Esophagus muscularis mucosa (tissue), 4 donors: Measurements from ENCODE around the gene SAMD3. TPM values are rescaled to one million over a fixed set of nuclear protein-coding genes. Genes with fewer than 3 reads are reported as not detected.
"Not testable (repeated sequence)": the region's sequence is repeated elsewhere in the genome, so short reads cannot be mapped to it uniquely, and the experiment has no call there.

Experiments used
- DNase-seq: peaks from one replicate; pipeline ENCODE4 v3.0.0-alpha.2; 2017; ENCODE audit errors: extremely low spot score
- H3K27ac ChIP-seq, 4 donors: fragments of 200-600 bp; sonication (generic); replicated peaks in 1 of 4; 1 replicate in 3 of 4; 2 replicates in 1 of 4; pipeline ENCODE4 v1.5.1; 2016 to 2019; ENCODE audit warnings: mild to moderate bottlenecking in 1 of 4
- H3K27me3 ChIP-seq, 4 donors: fragments of 200-600 bp; sonication (generic); one replicate each; pipeline versions ENCODE4 v1.5.1 to v1.6.0; 2016 to 2019
- H3K36me3 ChIP-seq, 4 donors: fragments of 200-600 bp; sonication (generic); one replicate each; pipeline ENCODE4 v1.5.1; 2016 to 2019
- H3K4me1 ChIP-seq, 4 donors: fragments of 200-600 bp; sonication (generic); one replicate each; pipeline ENCODE4 v1.5.1; 2016 to 2019
- H3K4me3 ChIP-seq, 4 donors: fragments of 200-600 bp; sonication (generic); 1 replicate in 2 of 4; 2 replicates in 2 of 4; pipeline ENCODE4 v1.5.1; 2016 to 2019; ENCODE audit warnings: mild to moderate bottlenecking in 4 of 4, moderate library complexity in 1 of 4
- H3K9me3 ChIP-seq, 4 donors: fragments of 200-600 bp; sonication (generic); 1 replicate in 3 of 4; 2 replicates in 1 of 4; pipeline ENCODE4 v1.5.1; 2016 to 2019
- EP300 ChIP-seq: sonication (generic); formaldehyde crosslinking; IDR thresholded peaks from one replicate; pipeline ENCODE4 v1.6.1; 2017; ENCODE audit warnings: antibody characterized with exemption
- POLR2A ChIP-seq: fragments of 450-650 bp; IDR thresholded peaks from one replicate; pipeline ENCODE4 v1.6.1; 2017; ENCODE audit warnings: antibody characterized with exemption, moderate library complexity, mild to moderate bottlenecking, low read depth
- POLR2AphosphoS5 ChIP-seq, 2 donors: sonication (generic); formaldehyde crosslinking; IDR thresholded peaks; one replicate each; pipeline ENCODE4 v1.6.1; 2017; ENCODE audit warnings: antibody characterized with exemption in 2 of 2
- WGBS: methylation state at CpG from one replicate; pipeline ENCODE4 v1.1.5; 2018; 5-methylcytosine and 5-hydroxymethylcytosine counted together
- intact Hi-C: fragments of 100-400 bp; cut with DNase I; formaldehyde crosslinking; loops from one replicate; pipeline ENCODE4 v1.15.1; 2023
- total RNA-seq, 4 donors: library from RNA; depleted of rRNA; stranded (reverse); fragments of >200 nt; gene quantifications; one replicate each; pipeline versions ENCODE4 v1.1.0 to v1.2.1, GENCODE V29; 2016
- TF ChIP-seq, protein P1 (sequence below), 3 experiments: fragments of 200-600 bp in 2 of 3; fragments of 450-650 bp in 1 of 3; sonication (generic) in 2 of 3; IDR thresholded peaks; one replicate each; pipeline ENCODE4 v1.5.1; 2017 to 2019; ENCODE audit warnings: antibody characterized with exemption in 3 of 3, mild to moderate bottlenecking in 2 of 3, moderate library complexity in 1 of 3

The SAMD3 gene
- total RNA-seq, 4 donors from 2014 or later, result 0.39 to 2.7 TPM; not detected in 2

GRCh38 chr6:130183271-130184222 lies 39.2 kb downstream of the SAMD3 start:
- TF ChIP-seq, protein P1, sequence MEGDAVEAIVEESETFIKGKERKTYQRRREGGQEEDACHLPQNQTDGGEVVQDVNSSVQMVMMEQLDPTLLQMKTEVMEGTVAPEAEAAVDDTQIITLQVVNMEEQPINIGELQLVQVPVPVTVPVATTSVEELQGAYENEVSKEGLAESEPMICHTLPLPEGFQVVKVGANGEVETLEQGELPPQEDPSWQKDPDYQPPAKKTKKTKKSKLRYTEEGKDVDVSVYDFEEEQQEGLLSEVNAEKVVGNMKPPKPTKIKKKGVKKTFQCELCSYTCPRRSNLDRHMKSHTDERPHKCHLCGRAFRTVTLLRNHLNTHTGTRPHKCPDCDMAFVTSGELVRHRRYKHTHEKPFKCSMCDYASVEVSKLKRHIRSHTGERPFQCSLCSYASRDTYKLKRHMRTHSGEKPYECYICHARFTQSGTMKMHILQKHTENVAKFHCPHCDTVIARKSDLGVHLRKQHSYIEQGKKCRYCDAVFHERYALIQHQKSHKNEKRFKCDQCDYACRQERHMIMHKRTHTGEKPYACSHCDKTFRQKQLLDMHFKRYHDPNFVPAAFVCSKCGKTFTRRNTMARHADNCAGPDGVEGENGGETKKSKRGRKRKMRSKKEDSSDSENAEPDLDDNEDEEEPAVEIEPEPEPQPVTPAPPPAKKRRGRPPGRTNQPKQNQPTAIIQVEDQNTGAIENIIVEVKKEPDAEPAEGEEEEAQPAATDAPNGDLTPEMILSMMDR (IDR thresholded peaks at IDR 0.05), result no peak
- TF ChIP-seq EP300, result no peak
- TF ChIP-seq POLR2AphosphoS5 (IDR thresholded peaks at IDR 0.05), result no peak
- no peak for TF ChIP-seq POLR2A
- H3K4me1 ChIP-seq, result no peaks in the 10 kb centered on the region
- H3K9me3 ChIP-seq, result no peaks in the 10 kb centered on the region
- DNase-seq, result no peak
- no peak overlapping the region for H3K4me3 ChIP-seq
- no peaks in the 10 kb centered on the region for H3K27me3 ChIP-seq
- intact Hi-C loops, result no loop called here
- no peak overlapping the region for H3K27ac ChIP-seq
- no peaks in the 10 kb centered on the region for H3K36me3 ChIP-seq
- WGBS, result 93% methylated on average over 9 of the region's 9 CpGs

- H3K27ac ChIP-seq, result no peak overlapping the region
- intact Hi-C loops, result no loop called here
- no peak overlapping the region for H3K4me3 ChIP-seq
- no peak for TF ChIP-seq POLR2A
- no peak for TF ChIP-seq EP300
- no peak for TF ChIP-seq POLR2AphosphoS5 (IDR thresholded peaks at IDR 0.05)
- H3K27me3 ChIP-seq, result no peaks in the 10 kb centered on the region
- H3K9me3 ChIP-seq, result no peaks in the 10 kb centered on the region
- H3K4me1 ChIP-seq, result no peaks in the 10 kb centered on the region
- H3K36me3 ChIP-seq, result no peaks in the 10 kb centered on the region
- no peak for DNase-seq
Measured at GRCh38 chr6:130182466-130182865, 40.3 kb downstream of the SAMD3 start.

DNA sequence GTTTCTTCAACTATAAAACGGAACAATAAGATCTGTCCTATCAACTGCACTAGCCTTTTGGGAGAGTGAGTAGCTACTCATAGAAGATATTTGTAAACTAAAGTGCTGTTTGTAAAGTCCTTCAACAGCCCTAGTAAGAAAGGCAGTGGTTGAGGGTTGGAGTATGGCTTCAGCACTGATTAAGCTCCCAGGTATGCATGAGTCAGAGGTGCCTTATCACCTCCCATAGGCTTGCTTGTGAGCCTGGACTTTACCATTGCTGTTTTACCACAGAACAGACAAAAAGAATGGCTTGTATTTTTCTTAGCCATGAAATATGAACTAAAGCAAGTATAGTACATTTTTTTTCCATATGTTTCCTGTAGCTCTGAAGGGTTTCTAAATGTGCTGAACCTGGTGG lies 44.1 kb downstream of the SAMD3 start:
- 93% methylated on average over 1 of the region's 1 CpG for WGBS
- H3K36me3 ChIP-seq, result no peaks in the 10 kb centered on the region
- no peak for TF ChIP-seq POLR2A
- no peak for TF ChIP-seq EP300
- TF ChIP-seq, protein P1 (IDR thresholded peaks at IDR 0.05), result no peak
- no peak for TF ChIP-seq POLR2AphosphoS5 (IDR thresholded peaks at IDR 0.05)
- H3K4me1 ChIP-seq, result no peaks in the 10 kb centered on the region
- no peak overlapping the region for H3K27ac ChIP-seq
- no peaks in the 10 kb centered on the region for H3K27me3 ChIP-seq
- no peak for DNase-seq
- no peaks in the 10 kb centered on the region for H3K9me3 ChIP-seq
- no peak overlapping the region for H3K4me3 ChIP-seq
- intact Hi-C loops, result no loop called here

GRCh38 chr6:130176378-130176777 lies 46.4 kb downstream of the SAMD3 start:
- no peak overlapping the region for H3K4me3 ChIP-seq
- DNase-seq, result no peak
- H3K9me3 ChIP-seq, result peaks cover 0 to 5% (median 0%) of the 10 kb centered on the region in 4 donors
- H3K27me3 ChIP-seq, result no peaks in the 10 kb centered on the region
- TF ChIP-seq POLR2A (no peak), POLR2AphosphoS5 (IDR thresholded peaks at IDR 0.05) (no peak), EP300 (no peak)
- TF ChIP-seq, protein P1 (IDR thresholded peaks at IDR 0.05), result no peak
- no peaks in the 10 kb centered on the region for H3K36me3 ChIP-seq
- WGBS, result 100% methylated on average over 1 of the region's 1 CpG
- H3K4me1 ChIP-seq, result no peaks in the 10 kb centered on the region
- no peak overlapping the region for H3K27ac ChIP-seq
- intact Hi-C loops, result no loop called here

- 68% methylated on average over 4 of the region's 4 CpGs for WGBS
- DNase-seq, H3K4me1 ChIP-seq, H3K4me3 ChIP-seq, intact Hi-C loops, H3K9me3 ChIP-seq, H3K36me3 ChIP-seq, H3K27ac ChIP-seq, H3K27me3 ChIP-seq: not testable (repeated sequence)
Measured at GRCh38 chr6:130173377-130174004, 49.3 kb downstream of the SAMD3 start.

DNA sequence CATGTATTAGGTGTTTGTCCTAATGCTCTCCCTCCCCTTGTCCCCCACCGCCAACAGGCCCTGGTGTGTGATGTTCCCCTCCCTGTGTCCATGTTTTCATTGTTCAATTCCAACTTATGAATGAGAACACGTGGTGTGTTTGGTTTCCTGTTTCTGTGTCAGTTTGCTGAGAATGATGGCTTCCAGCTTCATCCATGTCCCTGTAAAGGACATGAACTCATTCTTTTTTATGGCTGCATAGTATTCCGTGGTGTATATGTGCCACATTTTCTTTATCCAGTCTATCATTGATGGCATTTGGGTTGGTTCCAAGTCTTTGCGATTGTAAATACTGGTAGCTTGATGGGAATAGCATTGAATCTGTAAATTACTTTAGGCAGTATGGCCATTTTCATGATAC lies 52.6 kb downstream of the SAMD3 start:
- H3K4me3 ChIP-seq, intact Hi-C loops, H3K27me3 ChIP-seq, DNase-seq, H3K36me3 ChIP-seq, H3K9me3 ChIP-seq, H3K4me1 ChIP-seq, H3K27ac ChIP-seq: not testable (repeated sequence)
- 82% methylated on average over 4 of the region's 4 CpGs for WGBS
